Measurements from ENCODE around the gene FGD2.

DNA sequence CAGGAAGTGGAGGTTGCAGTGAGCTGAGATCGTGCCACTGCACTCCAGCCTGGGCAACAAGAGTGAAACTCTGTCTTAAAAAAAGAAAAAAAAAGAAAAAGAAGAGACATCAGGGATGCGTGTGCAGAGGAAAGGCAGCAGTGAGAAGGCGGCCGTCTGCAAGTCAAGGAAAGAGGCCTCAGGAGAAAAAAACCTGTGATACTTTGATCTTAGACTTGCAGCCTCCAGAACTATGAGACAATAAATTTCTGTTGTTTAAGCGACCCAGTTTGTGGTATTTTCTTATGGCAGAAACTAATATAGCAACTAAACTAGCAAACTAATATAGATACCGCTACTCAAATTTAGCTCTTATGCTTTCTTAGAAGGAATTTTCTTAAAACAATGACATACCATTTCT lies 36.1 kb downstream of the FGD2 start:
- TF ChIP-seq, protein P1, sequence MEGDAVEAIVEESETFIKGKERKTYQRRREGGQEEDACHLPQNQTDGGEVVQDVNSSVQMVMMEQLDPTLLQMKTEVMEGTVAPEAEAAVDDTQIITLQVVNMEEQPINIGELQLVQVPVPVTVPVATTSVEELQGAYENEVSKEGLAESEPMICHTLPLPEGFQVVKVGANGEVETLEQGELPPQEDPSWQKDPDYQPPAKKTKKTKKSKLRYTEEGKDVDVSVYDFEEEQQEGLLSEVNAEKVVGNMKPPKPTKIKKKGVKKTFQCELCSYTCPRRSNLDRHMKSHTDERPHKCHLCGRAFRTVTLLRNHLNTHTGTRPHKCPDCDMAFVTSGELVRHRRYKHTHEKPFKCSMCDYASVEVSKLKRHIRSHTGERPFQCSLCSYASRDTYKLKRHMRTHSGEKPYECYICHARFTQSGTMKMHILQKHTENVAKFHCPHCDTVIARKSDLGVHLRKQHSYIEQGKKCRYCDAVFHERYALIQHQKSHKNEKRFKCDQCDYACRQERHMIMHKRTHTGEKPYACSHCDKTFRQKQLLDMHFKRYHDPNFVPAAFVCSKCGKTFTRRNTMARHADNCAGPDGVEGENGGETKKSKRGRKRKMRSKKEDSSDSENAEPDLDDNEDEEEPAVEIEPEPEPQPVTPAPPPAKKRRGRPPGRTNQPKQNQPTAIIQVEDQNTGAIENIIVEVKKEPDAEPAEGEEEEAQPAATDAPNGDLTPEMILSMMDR (conservative IDR thresholded peaks at IDR 0.05; ENCODE audit: low read depth, low read length) = no peak
- TF ChIP-seq EZH2phosphoT487 (IDR thresholded peaks at IDR 0.05; ENCODE audit: borderline replicate concordance, low read length) (no peak), EZH2 (IDR thresholded peaks at IDR 0.05; ENCODE audit: low read length, unreplicated experiment) (no peak)
